SU-DHL-6 (cell line): ENCODE results near the gene TOMM7.

ENCODE experiments used
- CTCF ChIP-seq: fragments of 200-600 bp; sonication (generic); IDR thresholded peaks from one replicate; pipeline ENCODE4 v1.5.1; 2017; ENCODE audit warnings: antibody characterized with exemption, mild to moderate bottlenecking, low read length, moderate library complexity; ENCODE audit not compliant: insufficient read depth, poor library complexity, severe bottlenecking
- EZH2phosphoT487 ChIP-seq: fragments of 200-600 bp; sonication (generic), shearing (Covaris generic); conservative IDR thresholded peaks from 2 replicates; pipeline ENCODE4 v1.6.1; 2018; ENCODE audit warnings: mild to moderate bottlenecking, antibody characterized with exemption, low read length, moderate library complexity, mixed read lengths

GRCh38 chr7:22793593-22794462 lies 28.8 kb downstream of the TOMM7 start:
- TF ChIP-seq CTCF: no peak
- TF ChIP-seq EZH2phosphoT487: no peak
